Measurements from ENCODE around the gene LNX1. TPM values are rescaled to one million over a fixed set of nuclear protein-coding genes. Genes with fewer than 3 reads are reported as not detected.

LNX1 gene
- total RNA-seq, 1 experiment from 2014 or later = 4.2 TPM

GRCh38 chr4:53635697-53636483 lies 44.6 kb upstream of the LNX1 start:
- peaks cover 13% of the 10 kb centered on the region for H3K27me3 Mint-ChIP-seq (ENCODE audit: unreplicated experiment)
- H3K36me3 Mint-ChIP-seq (ENCODE audit: insufficient read depth, unreplicated experiment) = no peaks in the 10 kb centered on the region
- no TSS peak for BruUV-seq (replicated peaks)
- H3K9me3 Mint-ChIP-seq (ENCODE audit: low read depth, unreplicated experiment) = no peaks in the 10 kb centered on the region
- TF ChIP-seq CTCF (IDR thresholded peaks at IDR 0.05; ENCODE audit: unreplicated experiment) = no peak
- no peaks in the 10 kb centered on the region for H3K4me1 Mint-ChIP-seq (ENCODE audit: low read depth, unreplicated experiment)
- no peak for DNase-seq
- CTCF ChIA-PET = no interaction called here
- no peak overlapping the region for H3K4me3 Mint-ChIP-seq (ENCODE audit: low read depth, unreplicated experiment)
- intact Hi-C loops (cut with micrococcal nuclease; ENCODE audit: unreplicated experiment) = no loop called here
- H3K27ac Mint-ChIP-seq (ENCODE audit: unreplicated experiment) = no peak overlapping the region

- Mint-ChIP-seq H3K27me3 (ENCODE audit: unreplicated experiment) (peaks cover 13% of the 10 kb centered on the region), H3K4me3 (ENCODE audit: low read depth, unreplicated experiment) (no peak overlapping the region), H3K9me3 (ENCODE audit: low read depth, unreplicated experiment) (no peaks in the 10 kb centered on the region), H3K4me1 (ENCODE audit: low read depth, unreplicated experiment) (no peaks in the 10 kb centered on the region), H3K36me3 (ENCODE audit: insufficient read depth, unreplicated experiment) (no peaks in the 10 kb centered on the region), H3K27ac (ENCODE audit: unreplicated experiment) (no peak overlapping the region)
- BruUV-seq (replicated peaks) = no TSS peak
- CTCF ChIA-PET = interaction anchor here (1.2 kb wide), 1 partner anchor 9 kb away, joined by 3 read pairs; no protein-coding TSS in a partner anchor
- TF ChIP-seq CTCF (IDR thresholded peaks at IDR 0.05; ENCODE audit: unreplicated experiment) = no peak
- no peak for DNase-seq
- intact Hi-C loops (cut with micrococcal nuclease; ENCODE audit: unreplicated experiment) = no loop called here
Observed at GRCh38 chr4:53633608-53634007, 42.3 kb upstream of the LNX1 start.

DNA sequence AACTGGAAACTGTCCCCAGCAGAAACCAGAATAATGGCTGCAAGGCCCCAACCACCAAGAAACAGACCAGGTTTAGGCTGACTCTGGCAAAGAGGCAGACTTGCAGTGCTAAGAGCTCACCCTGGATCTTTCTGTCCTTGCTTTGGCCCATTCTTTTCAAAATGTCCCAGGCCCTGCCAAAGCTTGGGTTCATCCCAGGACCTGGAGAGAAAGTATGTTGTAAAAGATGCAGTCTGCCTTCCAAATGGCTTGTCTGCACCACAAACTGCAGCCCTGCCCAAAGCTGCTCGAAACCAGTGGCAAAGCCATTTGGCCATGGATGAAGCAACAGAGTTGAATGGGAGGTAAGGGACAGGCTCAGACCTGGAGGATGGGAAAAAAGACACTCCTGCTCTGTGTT lies 38.0 kb upstream of the LNX1 start:
- Mint-ChIP-seq H3K4me3 (ENCODE audit: low read depth, unreplicated experiment) (no peak overlapping the region), H3K27me3 (ENCODE audit: unreplicated experiment) (peaks cover 13% of the 10 kb centered on the region), H3K36me3 (ENCODE audit: insufficient read depth, unreplicated experiment) (no peaks in the 10 kb centered on the region), H3K4me1 (ENCODE audit: low read depth, unreplicated experiment) (no peaks in the 10 kb centered on the region), H3K9me3 (ENCODE audit: low read depth, unreplicated experiment) (no peaks in the 10 kb centered on the region), H3K27ac (ENCODE audit: unreplicated experiment) (no peak overlapping the region)
- CTCF ChIA-PET = no interaction called here
- DNase-seq = no peak
- intact Hi-C loops (cut with micrococcal nuclease; ENCODE audit: unreplicated experiment) = no loop called here
- no peak for TF ChIP-seq CTCF (IDR thresholded peaks at IDR 0.05; ENCODE audit: unreplicated experiment)
- BruUV-seq (replicated peaks) = no TSS peak

- Mint-ChIP-seq H3K27ac (ENCODE audit: unreplicated experiment) (no peak overlapping the region), H3K4me1 (ENCODE audit: low read depth, unreplicated experiment) (no peaks in the 10 kb centered on the region), H3K9me3 (ENCODE audit: low read depth, unreplicated experiment) (peaks cover 5% of the 10 kb centered on the region), H3K36me3 (ENCODE audit: insufficient read depth, unreplicated experiment) (no peaks in the 10 kb centered on the region), H3K4me3 (ENCODE audit: low read depth, unreplicated experiment) (no peak overlapping the region), H3K27me3 (ENCODE audit: unreplicated experiment) (no peaks in the 10 kb centered on the region)
- CTCF ChIA-PET = no interaction called here
- TF ChIP-seq CTCF (IDR thresholded peaks at IDR 0.05; ENCODE audit: unreplicated experiment) = no peak
- intact Hi-C loops (cut with micrococcal nuclease; ENCODE audit: unreplicated experiment) = no loop called here
- BruUV-seq (replicated peaks) = no TSS peak
- no peak for DNase-seq
Observed at GRCh38 chr4:53626491-53626890, 35.2 kb upstream of the LNX1 start.

Measured in Calu3 (cell line).